Activated CD8-positive, alpha-beta memory T cell treated with anti-CD3 and anti-CD28 coated beads, Interleukin-2, amount 10 ng/mL, durations not matched to agents 7 days and 5 days (primary cell): ENCODE data around the gene PDE3B. TPM values are rescaled to one million over a fixed set of nuclear protein-coding genes. Genes with fewer than 3 reads are reported as not detected.
A peak's percentile ranks its signal among the peaks of the same experiment; 100 is the strongest.
"Not testable (repeated sequence)": the region's sequence is repeated elsewhere in the genome, so short reads cannot be mapped to it uniquely, and the experiment has no call there.

ENCODE experiments used
- ATAC-seq: fragments of 150-1000 bp; cut with Tn5 transposase; one replicate; pipeline ENCODE4 v1.10.0; 2021; ENCODE audit warnings: moderate library complexity
- CTCF ChIA-PET: fragments of 350-600 bp; sonication (Branson Sonifier 250); formaldehyde crosslinking; loops from one replicate; lab custom pipeline; 2021; ENCODE audit warnings: antibody characterized with exemption; lab: Charles Lee
- DNase-seq: peaks from one replicate; pipeline ENCODE4 v3.0.0-alpha.2; 2020
- H3K27ac Mint-ChIP-seq: one replicate; pipeline ENCODE4 v1.8.0; 2021; ENCODE audit warnings: mild to moderate bottlenecking, mixed read lengths
- H3K27me3 Mint-ChIP-seq: one replicate; pipeline ENCODE4 v1.8.0; 2021; ENCODE audit warnings: mixed read lengths
- H3K36me3 Mint-ChIP-seq: one replicate; pipeline ENCODE4 v1.8.0; 2021; ENCODE audit warnings: mild to moderate bottlenecking, mixed read lengths
- H3K4me1 Mint-ChIP-seq: one replicate; pipeline ENCODE4 v1.8.0; 2021; ENCODE audit warnings: mixed read lengths
- H3K4me3 Mint-ChIP-seq: one replicate; pipeline ENCODE4 v1.8.0; 2021; ENCODE audit warnings: mild to moderate bottlenecking, moderate library complexity, mixed read lengths
- H3K9me3 Mint-ChIP-seq: one replicate; pipeline ENCODE4 v1.8.0; 2022; ENCODE audit warnings: low read depth, mixed read lengths
- total RNA-seq, 2 experiments: library from RNA; stranded (reverse); gene quantifications; one replicate each; pipeline ENCODE4 v1.2.3, GENCODE V29; 2021

PDE3B gene
- total RNA-seq, 2 experiments from 2014 or later, result 81.3 to 92.2 TPM

GRCh38 chr11:14774721-14775120 lies 131.1 kb downstream of the PDE3B start:
- ATAC-seq (no peak), DNase-seq (no peak)
- Mint-ChIP-seq H3K9me3 (peaks cover 4% of the 10 kb centered on the region), H3K4me1 (peaks cover 53% of the 10 kb centered on the region), H3K36me3 (peaks cover 61% of the 10 kb centered on the region), H3K4me3 (no peak overlapping the region), H3K27ac (no peak overlapping the region), H3K27me3 (no peaks in the 10 kb centered on the region)
- CTCF ChIA-PET, result interaction anchor here (1.8 kb wide), 1 partner anchor 9 kb away, joined by 5 read pairs; no protein-coding TSS in a partner anchor

DNA sequence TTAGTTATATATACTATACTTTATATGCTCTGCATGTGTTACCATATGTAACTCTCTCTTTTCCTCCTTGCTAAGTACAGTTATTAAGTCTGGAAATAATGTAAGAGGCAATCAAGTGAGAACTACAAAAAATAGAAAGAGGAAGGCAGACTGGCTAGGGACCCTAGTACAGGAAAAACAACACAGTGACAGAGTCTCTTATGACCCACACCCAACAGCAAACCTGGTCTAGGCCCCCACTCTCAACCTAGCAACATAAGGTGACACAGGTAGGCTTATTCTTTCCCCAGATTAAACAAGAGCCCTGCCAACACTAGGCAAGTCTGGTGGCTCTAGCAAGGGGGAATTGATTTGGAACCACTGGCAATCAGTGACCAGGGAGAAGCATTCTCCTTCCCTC lies 132.3 kb downstream of the PDE3B start:
- Mint-ChIP-seq H3K27me3 (no peaks in the 10 kb centered on the region), H3K9me3 (peaks cover 4% of the 10 kb centered on the region), H3K36me3 (peaks cover 65% of the 10 kb centered on the region), H3K27ac (no peak overlapping the region), H3K4me1 (peaks cover 53% of the 10 kb centered on the region), H3K4me3 (no peak overlapping the region)
- no peak for ATAC-seq
- DNase-seq, result no peak
- CTCF ChIA-PET, result interaction anchor here (1.8 kb wide), 1 partner anchor 10 kb away, joined by 5 read pairs; no protein-coding TSS in a partner anchor

- not testable (repeated sequence) for H3K4me3 Mint-ChIP-seq, H3K27ac Mint-ChIP-seq, H3K9me3 Mint-ChIP-seq, DNase-seq, ATAC-seq, H3K27me3 Mint-ChIP-seq
- Mint-ChIP-seq H3K4me1 (peaks cover 57% of the 10 kb centered on the region), H3K36me3 (peaks cover 84% of the 10 kb centered on the region)
- CTCF ChIA-PET, result interaction anchor here (1.9 kb wide), 1 partner anchor 12 kb away, joined by 5 read pairs; no protein-coding TSS in a partner anchor
Measured at GRCh38 chr11:14778460-14778859, 134.9 kb downstream of the PDE3B start.

- peaks cover 46% of the 10 kb centered on the region for H3K4me1 Mint-ChIP-seq
- H3K9me3 Mint-ChIP-seq, result peaks cover 4% of the 10 kb centered on the region
- ATAC-seq (no peak), DNase-seq (no peak)
- no peaks in the 10 kb centered on the region for H3K27me3 Mint-ChIP-seq
- CTCF ChIA-PET, result no interaction called here
- no peak overlapping the region for H3K4me3 Mint-ChIP-seq
- no peak overlapping the region for H3K27ac Mint-ChIP-seq
- H3K36me3 Mint-ChIP-seq, result peaks cover 47% of the 10 kb centered on the region
Measured at GRCh38 chr11:14783788-14784187, 140.2 kb downstream of the PDE3B start.

- Mint-ChIP-seq H3K9me3 (peaks cover 3% of the 10 kb centered on the region), H3K4me1 (peaks cover 43% of the 10 kb centered on the region), H3K4me3 (no peak overlapping the region), H3K27me3 (no peaks in the 10 kb centered on the region), H3K36me3 (peaks cover 43% of the 10 kb centered on the region), H3K27ac (no peak overlapping the region)
- DNase-seq, result no peak
- ATAC-seq, result peak; percentile 23
- CTCF ChIA-PET, result no interaction called here
Measured at GRCh38 chr11:14784230-14784629, 140.6 kb downstream of the PDE3B start.

GRCh38 chr11:14789879-14790484 lies 146.4 kb downstream of the PDE3B start:
- ATAC-seq (no peak), DNase-seq (no peak)
- Mint-ChIP-seq H3K4me3 (no peak overlapping the region), H3K27ac (no peak overlapping the region), H3K36me3 (peaks cover 22% of the 10 kb centered on the region), H3K4me1 (peaks cover 9% of the 10 kb centered on the region), H3K9me3 (no peaks in the 10 kb centered on the region), H3K27me3 (no peaks in the 10 kb centered on the region)
- CTCF ChIA-PET, result interaction anchor here (0.9 to 5.0 kb wide), 10 partner anchors 10 to 285 kb away, joined by 3 to 123 read pairs (median 7); partner anchors contain the start of genes CALCB and CYP2R1

GRCh38 chr11:14793546-14793945 lies 149.9 kb downstream of the PDE3B start:
- ATAC-seq (no peak), DNase-seq (no peak)
- no peaks in the 10 kb centered on the region for H3K9me3 Mint-ChIP-seq
- CTCF ChIA-PET, result no interaction called here
- H3K4me3 Mint-ChIP-seq, result no peak overlapping the region
- H3K27ac Mint-ChIP-seq, result no peak overlapping the region
- H3K4me1 Mint-ChIP-seq, result peaks cover 22% of the 10 kb centered on the region
- H3K27me3 Mint-ChIP-seq, result no peaks in the 10 kb centered on the region
- H3K36me3 Mint-ChIP-seq, result peaks cover 54% of the 10 kb centered on the region

DNA sequence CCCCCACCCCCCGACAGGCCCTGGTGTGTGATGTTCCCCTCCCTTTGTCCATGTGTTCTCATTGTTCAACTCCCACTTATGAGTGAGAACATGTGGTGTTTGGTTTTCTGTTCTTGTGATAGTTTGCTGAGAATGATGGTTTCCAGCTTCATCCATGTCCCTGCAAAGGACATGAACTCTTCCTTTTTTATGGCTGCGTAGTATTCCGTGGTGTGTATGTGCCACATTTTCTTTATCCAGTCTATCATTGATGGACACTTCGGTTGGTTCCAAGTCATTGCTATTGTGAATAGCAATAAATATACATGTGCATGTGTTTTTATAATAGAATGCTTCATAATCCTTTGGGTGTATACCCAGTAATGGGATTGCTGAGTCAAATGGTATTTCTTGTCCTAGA lies 152.4 kb downstream of the PDE3B start:
- H3K9me3 Mint-ChIP-seq, H3K27ac Mint-ChIP-seq, DNase-seq, H3K27me3 Mint-ChIP-seq, ATAC-seq, H3K4me3 Mint-ChIP-seq: not testable (repeated sequence)
- H3K36me3 Mint-ChIP-seq, result peaks cover 71% of the 10 kb centered on the region
- CTCF ChIA-PET, result interaction anchor here (0.6 kb wide), 1 partner anchor 12 kb away, joined by 3 read pairs; no protein-coding TSS in a partner anchor
- peaks cover 19% of the 10 kb centered on the region for H3K4me1 Mint-ChIP-seq

DNA sequence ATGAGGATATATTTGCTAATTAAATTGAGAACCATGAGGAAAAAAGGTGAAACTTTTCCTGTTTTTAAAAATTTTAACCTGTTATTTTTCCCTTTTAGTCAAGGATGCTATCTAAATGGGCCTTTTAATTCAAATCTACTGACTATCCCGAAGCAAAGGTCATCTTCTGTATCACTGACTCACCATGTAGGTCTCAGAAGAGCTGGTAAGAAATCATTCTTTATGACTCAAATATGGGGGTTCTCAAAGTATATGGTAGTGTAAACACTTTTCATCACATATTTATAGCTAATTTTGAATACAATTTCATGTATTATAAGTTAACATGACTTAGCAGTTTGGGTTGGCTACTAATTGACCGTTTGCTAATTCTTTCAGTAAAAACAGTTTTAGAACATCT lies 160.2 kb downstream of the PDE3B start:
- no peak overlapping the region for H3K4me3 Mint-ChIP-seq
- CTCF ChIA-PET, result interaction anchor here (1.3 to 3.2 kb wide), 2 partner anchors 14 to 102 kb away, joined by 3 to 9 read pairs; no protein-coding TSS in a partner anchor
- H3K36me3 Mint-ChIP-seq, result peaks cover 66% of the 10 kb centered on the region
- H3K27ac Mint-ChIP-seq, result no peak overlapping the region
- H3K9me3 Mint-ChIP-seq, result peaks cover 12% of the 10 kb centered on the region
- DNase-seq (no peak), ATAC-seq (no peak)
- no peaks in the 10 kb centered on the region for H3K27me3 Mint-ChIP-seq
- peaks cover 3% of the 10 kb centered on the region for H3K4me1 Mint-ChIP-seq

DNA sequence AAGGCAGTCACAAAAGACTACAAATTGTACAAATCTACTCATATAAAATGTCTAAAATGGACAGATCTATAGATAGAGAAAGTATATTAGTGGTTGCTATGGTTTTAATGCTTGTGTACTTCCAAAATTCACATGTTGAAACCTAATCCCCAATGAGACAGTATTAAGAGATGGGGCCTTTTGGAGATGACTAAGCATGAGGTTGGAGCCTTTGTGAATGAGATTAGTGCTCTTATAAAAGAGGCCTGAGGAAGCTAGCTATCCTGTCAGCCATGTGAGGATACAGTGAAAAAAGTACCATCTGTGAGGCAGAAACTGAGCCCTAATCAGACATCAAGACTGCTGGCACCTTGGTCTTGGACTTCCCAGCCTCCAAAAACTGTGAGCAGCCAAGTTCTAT lies 165.9 kb downstream of the PDE3B start:
- Mint-ChIP-seq H3K9me3 (peaks cover 13% of the 10 kb centered on the region), H3K27ac (no peak overlapping the region), H3K4me3 (no peak overlapping the region), H3K36me3 (peaks cover 66% of the 10 kb centered on the region), H3K27me3 (no peaks in the 10 kb centered on the region), H3K4me1 (peaks cover 8% of the 10 kb centered on the region)
- CTCF ChIA-PET, result no interaction called here
- peak; percentile 39 for ATAC-seq
- no peak for DNase-seq

- H3K27ac Mint-ChIP-seq, result no peak overlapping the region
- DNase-seq (no peak), ATAC-seq (no peak)
- CTCF ChIA-PET, result interaction anchor here (1.4 kb wide), 1 partner anchor 245 kb away, joined by 3 read pairs; no protein-coding TSS in a partner anchor
- H3K4me1 Mint-ChIP-seq, result peaks cover 10% of the 10 kb centered on the region
- peaks cover 65% of the 10 kb centered on the region for H3K36me3 Mint-ChIP-seq
- H3K9me3 Mint-ChIP-seq, result peaks cover 2% of the 10 kb centered on the region
- no peak overlapping the region for H3K4me3 Mint-ChIP-seq
- no peaks in the 10 kb centered on the region for H3K27me3 Mint-ChIP-seq
Measured at GRCh38 chr11:14812757-14813156, 169.2 kb downstream of the PDE3B start.

- Mint-ChIP-seq H3K4me1 (peaks cover 10% of the 10 kb centered on the region), H3K4me3 (no peak overlapping the region), H3K9me3 (peaks cover 2% of the 10 kb centered on the region), H3K36me3 (peaks cover 62% of the 10 kb centered on the region), H3K27ac (peak overlapping the region; percentile 39), H3K27me3 (no peaks in the 10 kb centered on the region)
- CTCF ChIA-PET, result interaction anchor here (1.4 kb wide), 1 partner anchor 246 kb away, joined by 3 read pairs; no protein-coding TSS in a partner anchor
- DNase-seq, result no peak
- ATAC-seq, result no peak
Measured at GRCh38 chr11:14813516-14813915, 169.9 kb downstream of the PDE3B start.

- ATAC-seq, result no peak
- Mint-ChIP-seq H3K4me3 (no peak overlapping the region), H3K4me1 (peaks cover 3% of the 10 kb centered on the region)
Measured at GRCh38 chr11:14818779-14819178, 175.2 kb downstream of the PDE3B start.

DNA sequence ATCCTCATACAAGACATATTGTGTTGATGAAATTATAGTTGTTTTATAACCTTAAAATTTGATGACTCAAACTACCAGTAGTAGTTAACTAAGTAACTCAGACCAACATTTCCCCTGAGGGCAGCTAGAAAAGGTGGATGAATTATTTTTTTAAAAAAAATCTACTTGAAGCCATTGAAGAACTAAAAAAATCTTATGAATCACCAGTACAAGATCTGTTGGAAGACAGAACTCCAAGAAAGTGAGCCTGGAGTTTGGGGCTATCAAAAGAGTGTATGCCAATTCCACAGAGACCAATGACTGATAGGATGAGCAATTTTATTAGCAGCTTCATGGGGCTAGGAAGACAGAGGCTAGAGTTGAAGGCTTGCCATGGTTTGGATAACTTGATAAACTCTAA lies 176.0 kb downstream of the PDE3B start:
- H3K27me3 Mint-ChIP-seq, result no peaks in the 10 kb centered on the region
- CTCF ChIA-PET, result interaction anchor here (1.1 kb wide), 1 partner anchor 87 kb away, joined by 3 read pairs; no protein-coding TSS in a partner anchor
- H3K9me3 Mint-ChIP-seq, result peaks cover 3% of the 10 kb centered on the region
- no peak overlapping the region for H3K4me3 Mint-ChIP-seq
- no peak overlapping the region for H3K27ac Mint-ChIP-seq
- ATAC-seq, result no peak
- peaks cover 77% of the 10 kb centered on the region for H3K36me3 Mint-ChIP-seq
- peaks cover 3% of the 10 kb centered on the region for H3K4me1 Mint-ChIP-seq
- DNase-seq, result no peak

More at GRCh38 chr11:14818779-14819178, 175.2 kb downstream of the PDE3B start:
- Mint-ChIP-seq H3K27ac (no peak overlapping the region), H3K9me3 (no peaks in the 10 kb centered on the region), H3K36me3 (peaks cover 72% of the 10 kb centered on the region), H3K27me3 (no peaks in the 10 kb centered on the region)
- CTCF ChIA-PET, result interaction anchor here (1.1 kb wide), 1 partner anchor 87 kb away, joined by 3 read pairs; no protein-coding TSS in a partner anchor
- DNase-seq, result no peak
